HEK293 (cell line): ENCODE results near the gene ARFGAP1.

Experiments
- CTCF ChIA-PET: fragments of 350-600 bp; formaldehyde crosslinking; extraction: SDS; loops from one replicate; lab custom pipeline; 2021; ENCODE audit warnings: antibody characterized with exemption; lab: Yijun Ruan, JAX
- POLR2A ChIA-PET: fragments of 300-600 bp; formaldehyde crosslinking; extraction: SDS; loops from one replicate; lab custom pipeline; 2020; ENCODE audit warnings: antibody characterized with exemption, inconsistent platforms; lab: Yijun Ruan, JAX
- H3K27ac ChIP-seq: fragments of 200-500 bp; sonication (Bioruptor generic); 2 replicates; pipeline ENCODE4 v1.5.1; 2014; ENCODE audit warnings: low read depth, low read length, control low read depth, inconsistent platforms; ENCODE audit errors: extremely low read depth
- H3K36me3 ChIP-seq, 2 experiments: fragments of 200-500 bp in 1 of 2; sonication (Bioruptor generic) in 1 of 2; 1 replicate in 1 of 2; 2 replicates in 1 of 2; pipeline ENCODE4 v1.5.1; 2014 to 2017; ENCODE audit warnings: inconsistent platforms in 2 of 2, low read length in 2 of 2; ENCODE audit not compliant: control insufficient read depth in 2 of 2, insufficient read depth in 1 of 2
- H3K4me1 ChIP-seq: fragments of 200-500 bp; sonication (Bioruptor generic); 2 replicates; pipeline ENCODE4 v1.5.1; 2014; ENCODE audit warnings: mild to moderate bottlenecking, low read length, inconsistent platforms; ENCODE audit not compliant: control insufficient read depth, insufficient read depth
- H3K4me3 ChIP-seq: 2 replicates; pipeline ENCODE4 v1.5.1; 2011; ENCODE audit warnings: low read depth, mild to moderate bottlenecking, control low read depth, low read length, moderate library complexity
- H3K9me3 ChIP-seq: fragments of 200-500 bp; sonication (Bioruptor generic); 2 replicates; pipeline ENCODE4 v1.5.1; 2014; ENCODE audit warnings: low read depth, low read length, inconsistent platforms; ENCODE audit not compliant: control insufficient read depth, insufficient read depth
- KLF10 ChIP-seq: fragments of 450-650 bp; IDR thresholded peaks from 2 replicates; pipeline ENCODE4 v1.5.1; 2018; ENCODE audit warnings: missing biosample characterization, mild to moderate bottlenecking, missing genetic modification characterization
- SETDB1 ChIP-seq: IDR thresholded peaks from one replicate; pipeline ENCODE4 v1.6.1; 2017; ENCODE audit warnings: mild to moderate bottlenecking, low read length, moderate library complexity, mixed read lengths; ENCODE audit not compliant: insufficient read length
- ZBTB8A ChIP-seq: fragments of 450-650 bp; formaldehyde crosslinking; IDR thresholded peaks from 2 replicates; pipeline ENCODE4 v1.5.1; 2016; ENCODE audit warnings: missing biosample characterization, missing genetic modification characterization
- ZNF121 ChIP-seq: fragments of 450-650 bp; formaldehyde crosslinking; IDR thresholded peaks from 2 replicates; pipeline ENCODE4 v1.5.1; 2016; ENCODE audit warnings: missing biosample characterization, missing genetic modification characterization
- ZNF146 ChIP-seq: fragments of 450-650 bp; formaldehyde crosslinking; IDR thresholded peaks from 2 replicates; pipeline ENCODE4 v1.5.1; 2016; ENCODE audit warnings: missing biosample characterization, missing genetic modification characterization
- ZNF221 ChIP-seq: fragments of 450-650 bp; formaldehyde crosslinking; IDR thresholded peaks from 2 replicates; pipeline ENCODE4 v1.5.1; 2017; ENCODE audit warnings: missing biosample characterization, missing genetic modification characterization, borderline replicate concordance
- ZNF280D ChIP-seq: fragments of 450-650 bp; formaldehyde crosslinking; IDR thresholded peaks from 2 replicates; pipeline ENCODE4 v1.5.1; 2016; ENCODE audit warnings: missing biosample characterization, missing genetic modification characterization
- ZNF501 ChIP-seq: fragments of 450-650 bp; formaldehyde crosslinking; IDR thresholded peaks from 2 replicates; pipeline ENCODE4 v1.5.1; 2016; ENCODE audit warnings: missing biosample characterization, missing genetic modification characterization
- ZNF658 ChIP-seq: fragments of 450-650 bp; formaldehyde crosslinking; IDR thresholded peaks from 2 replicates; pipeline ENCODE4; 2016; ENCODE audit warnings: missing biosample characterization, missing genetic modification characterization

The ARFGAP1 gene

GRCh38 chr20:63297796-63298572 lies 25.4 kb downstream of the ARFGAP1 start:
- Histone ChIP-seq H3K9me3 (no peaks in the 10 kb centered on the region), H3K36me3 (no peaks in the 10 kb centered on the region), H3K27ac (no peak overlapping the region)
- no peak for TF ChIP-seq KLF10 (tag by site-specific recombination)
- peak; percentile 77 for TF ChIP-seq ZNF121
- TF ChIP-seq, all 188 proteins: peak for 1
- H3K4me3 ChIP-seq = no peak overlapping the region
- no peaks in the 10 kb centered on the region for H3K4me1 ChIP-seq
- CTCF ChIA-PET = interaction anchor here (0.8 to 2.4 kb wide), 4 partner anchors 10 to 18 kb away, joined by 3 to 5 read pairs (median 3); no protein-coding TSS in a partner anchor
- POLR2A ChIA-PET = no interaction called here

- no peak for TF ChIP-seq ZNF501
- peak; percentile 63; the same call in 1 of the 2 replicates for TF ChIP-seq ZNF280D (tag by site-specific recombination)
- TF ChIP-seq ZNF146 (tag by site-specific recombination) = peak; percentile 98
- 0 out of 2 replicates have a peak, but pooled peaks have one; percentile 8 for TF ChIP-seq ZNF121
- Histone ChIP-seq H3K27ac (no peak overlapping the region), H3K4me1 (no peaks in the 10 kb centered on the region), H3K4me3 (no peak overlapping the region), H3K36me3 (no peaks in the 10 kb centered on the region), H3K9me3 (no peaks in the 10 kb centered on the region)
- POLR2A ChIA-PET = no interaction called here
- CTCF ChIA-PET = interaction anchor here (2.2 to 2.4 kb wide), 2 partner anchors 11 kb away, joined by 5 to 16 read pairs; no protein-coding TSS in a partner anchor
Measured at GRCh38 chr20:63298731-63299312, 26.2 kb downstream of the ARFGAP1 start.

- Histone ChIP-seq H3K36me3 (no peaks in the 10 kb centered on the region), H3K27ac (no peak overlapping the region), H3K9me3 (no peaks in the 10 kb centered on the region), H3K4me1 (no peaks in the 10 kb centered on the region), H3K4me3 (no peak overlapping the region)
- peak; percentile 66 for TF ChIP-seq SETDB1
- TF ChIP-seq ZBTB8A = no peak
- ChIA-PET CTCF (interaction anchor here (1.0 kb wide), 2 partner anchors 9 to 11 kb away, joined by 3 to 4 read pairs; no protein-coding TSS in a partner anchor), POLR2A (no interaction called here)
Measured at GRCh38 chr20:63301671-63302070, 29.1 kb downstream of the ARFGAP1 start.

GRCh38 chr20:63303095-63303666 lies 30.6 kb downstream of the ARFGAP1 start:
- Histone ChIP-seq H3K36me3 (no peaks in the 10 kb centered on the region), H3K4me3 (no peak overlapping the region), H3K4me1 (no peaks in the 10 kb centered on the region), H3K9me3 (no peaks in the 10 kb centered on the region)
- ChIA-PET CTCF (no interaction called here), POLR2A (no interaction called here)
- TF ChIP-seq ZNF121 (peak; percentile 78; the same call in 1 of the 2 replicates), ZNF658 (tag by site-specific recombination) (no peak), ZNF221 (tag by site-specific recombination) (no peak)
- TF ChIP-seq, all 188 proteins: peak for 1
- no peak overlapping the region for H3K27ac ChIP-seq
